Activated naive CD8-positive, alpha-beta T cell treated with anti-CD3 and anti-CD28 coated beads, Interleukin-2, amount 50 U/mL, for 24 hours (primary cell): ENCODE measurements around the gene SCARF1.
A peak's percentile ranks its signal among the peaks of the same experiment; 100 is the strongest.

ENCODE experiments used
- ATAC-seq: fragments of 150-1000 bp; cut with Tn5 transposase; one replicate; pipeline ENCODE4 v1.10.0; 2021
- DNase-seq: peaks from one replicate; pipeline ENCODE4 v3.0.0; 2021
- H3K27ac Mint-ChIP-seq: one replicate; pipeline ENCODE4 v1.8.0; 2021; ENCODE audit warnings: mild to moderate bottlenecking, mixed read lengths
- H3K27me3 Mint-ChIP-seq: one replicate; pipeline ENCODE4 v1.8.0; 2021; ENCODE audit warnings: mixed read lengths
- H3K36me3 Mint-ChIP-seq: one replicate; pipeline ENCODE4 v1.8.0; 2021; ENCODE audit warnings: low read depth, mixed read lengths
- H3K4me1 Mint-ChIP-seq: one replicate; pipeline ENCODE4 v1.8.0; 2021; ENCODE audit warnings: mixed read lengths
- H3K4me3 Mint-ChIP-seq: one replicate; pipeline ENCODE4 v1.8.0; 2021; ENCODE audit warnings: mild to moderate bottlenecking, moderate library complexity, mixed read lengths
- H3K9me3 Mint-ChIP-seq: one replicate; pipeline ENCODE4 v1.8.0; 2021; ENCODE audit warnings: mixed read lengths

SCARF1 gene

GRCh38 chr17:1651559-1651844 lies 6.0 kb upstream of the SCARF1 start:
- Mint-ChIP-seq H3K9me3 (no peaks in the 10 kb centered on the region), H3K27ac (no peak overlapping the region), H3K4me1 (peaks cover 19% of the 10 kb centered on the region), H3K36me3 (peaks cover 43% of the 10 kb centered on the region), H3K4me3 (no peak overlapping the region), H3K27me3 (no peaks in the 10 kb centered on the region)
- DNase-seq (no peak), ATAC-seq (no peak)

- DNase-seq = no peak
- ATAC-seq = no peak
- no peaks in the 10 kb centered on the region for H3K9me3 Mint-ChIP-seq
- peaks cover 37% of the 10 kb centered on the region for H3K36me3 Mint-ChIP-seq
- peaks cover 20% of the 10 kb centered on the region for H3K4me1 Mint-ChIP-seq
- no peak overlapping the region for H3K4me3 Mint-ChIP-seq
- no peaks in the 10 kb centered on the region for H3K27me3 Mint-ChIP-seq
- H3K27ac Mint-ChIP-seq = no peak overlapping the region
Observed at GRCh38 chr17:1650731-1651558, 5.4 kb upstream of the SCARF1 start.

DNA sequence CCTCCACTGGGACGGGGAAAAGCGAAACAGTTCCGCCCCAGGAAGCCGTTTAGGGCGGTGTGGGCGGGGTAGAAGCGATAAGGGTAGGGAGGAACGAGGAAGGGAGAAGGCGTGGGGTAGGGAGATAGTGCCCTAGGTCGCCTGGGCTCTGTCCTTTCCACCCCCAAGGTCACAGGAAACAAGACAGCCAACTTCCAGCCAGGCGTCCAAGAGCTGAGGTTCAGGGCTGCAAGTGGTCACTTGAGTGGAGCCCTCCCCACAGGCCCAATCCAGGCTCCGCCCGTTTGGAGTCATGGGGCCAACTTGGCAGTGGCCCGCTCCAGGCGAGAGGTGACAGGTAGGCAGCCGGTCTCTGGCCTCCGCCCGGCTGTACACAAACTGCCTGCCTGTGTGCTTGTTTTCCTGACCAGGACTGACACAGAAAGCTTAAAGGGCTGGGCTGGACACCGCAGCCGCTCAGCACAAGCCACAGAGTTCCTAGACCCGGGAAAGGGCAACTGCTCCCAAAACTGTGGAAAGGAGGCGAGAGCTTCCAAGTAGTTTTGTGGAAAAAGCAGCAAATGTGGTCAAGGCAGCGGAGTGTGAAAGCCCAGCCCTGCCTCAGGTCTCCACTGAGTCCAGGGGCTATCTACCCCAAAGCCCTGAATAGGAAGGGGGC lies 4.4 kb upstream of the SCARF1 start, which contains the start of gene RILP:
TSS of gene RILP (minus strand) at position 23 of the 658 bp plus-strand sequence. CDS start 62 bp downstream, outside the sequence.
- Mint-ChIP-seq H3K36me3 (peaks cover 32% of the 10 kb centered on the region), H3K27me3 (no peaks in the 10 kb centered on the region), H3K9me3 (no peaks in the 10 kb centered on the region), H3K4me1 (peaks cover 29% of the 10 kb centered on the region), H3K4me3 (peak within 1 kb of the TSS; percentile 57), H3K27ac (no peak within 1 kb of the TSS)
- peak; percentile 17 for ATAC-seq
- DNase-seq = no peak

DNA sequence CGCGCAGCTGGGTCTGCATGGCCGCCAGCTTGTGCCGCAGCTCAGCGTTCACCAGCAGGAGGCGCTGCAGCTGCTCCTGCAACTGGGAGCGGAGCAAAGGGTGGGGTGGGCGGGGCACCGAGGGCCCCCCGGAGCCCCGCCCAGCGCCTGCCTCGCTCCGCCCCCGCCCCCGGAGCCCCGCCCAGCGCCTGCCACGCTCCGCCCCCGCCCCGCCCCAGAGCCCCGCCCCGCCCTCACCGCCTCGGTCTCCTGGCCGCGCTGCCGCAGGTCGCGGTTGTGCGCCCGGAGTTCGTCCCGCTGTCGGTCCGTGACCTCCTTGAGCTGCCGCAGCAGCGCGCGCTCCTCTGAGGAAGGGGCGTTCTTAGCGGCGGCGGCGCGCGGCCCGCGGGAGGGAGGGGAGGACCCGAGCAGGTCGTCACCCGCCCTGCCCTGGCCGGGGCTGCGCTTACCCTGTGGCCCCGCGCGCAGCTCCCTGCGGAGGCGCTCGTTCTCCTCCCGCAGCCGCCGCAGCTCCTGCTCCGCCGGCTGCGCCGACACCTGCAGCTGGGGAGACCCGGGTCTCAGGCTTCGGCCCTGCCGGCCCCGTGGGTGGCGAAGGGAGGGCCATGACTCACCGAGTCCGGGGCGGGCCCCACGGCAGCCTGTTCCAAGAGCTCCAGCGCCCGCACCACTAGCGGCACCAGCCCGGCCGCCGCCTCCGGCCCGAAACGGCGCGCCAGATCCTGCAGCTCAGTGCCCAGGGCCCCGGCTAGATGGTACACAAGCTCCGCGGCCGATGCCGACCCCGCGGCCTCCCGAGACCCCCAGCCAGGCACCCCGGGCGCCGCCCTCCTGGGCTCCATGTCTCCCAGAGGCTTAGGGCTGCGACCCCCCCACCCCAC lies 3.7 kb upstream of the SCARF1 start:
- peaks cover 37% of the 10 kb centered on the region for H3K4me1 Mint-ChIP-seq
- ATAC-seq (peak; percentile 76), DNase-seq (peak; percentile 94)
- no peaks in the 10 kb centered on the region for H3K27me3 Mint-ChIP-seq
- H3K36me3 Mint-ChIP-seq = peaks cover 28% of the 10 kb centered on the region
- H3K27ac Mint-ChIP-seq = no peak overlapping the region
- no peaks in the 10 kb centered on the region for H3K9me3 Mint-ChIP-seq
- H3K4me3 Mint-ChIP-seq = peak overlapping the region; percentile 57

DNA sequence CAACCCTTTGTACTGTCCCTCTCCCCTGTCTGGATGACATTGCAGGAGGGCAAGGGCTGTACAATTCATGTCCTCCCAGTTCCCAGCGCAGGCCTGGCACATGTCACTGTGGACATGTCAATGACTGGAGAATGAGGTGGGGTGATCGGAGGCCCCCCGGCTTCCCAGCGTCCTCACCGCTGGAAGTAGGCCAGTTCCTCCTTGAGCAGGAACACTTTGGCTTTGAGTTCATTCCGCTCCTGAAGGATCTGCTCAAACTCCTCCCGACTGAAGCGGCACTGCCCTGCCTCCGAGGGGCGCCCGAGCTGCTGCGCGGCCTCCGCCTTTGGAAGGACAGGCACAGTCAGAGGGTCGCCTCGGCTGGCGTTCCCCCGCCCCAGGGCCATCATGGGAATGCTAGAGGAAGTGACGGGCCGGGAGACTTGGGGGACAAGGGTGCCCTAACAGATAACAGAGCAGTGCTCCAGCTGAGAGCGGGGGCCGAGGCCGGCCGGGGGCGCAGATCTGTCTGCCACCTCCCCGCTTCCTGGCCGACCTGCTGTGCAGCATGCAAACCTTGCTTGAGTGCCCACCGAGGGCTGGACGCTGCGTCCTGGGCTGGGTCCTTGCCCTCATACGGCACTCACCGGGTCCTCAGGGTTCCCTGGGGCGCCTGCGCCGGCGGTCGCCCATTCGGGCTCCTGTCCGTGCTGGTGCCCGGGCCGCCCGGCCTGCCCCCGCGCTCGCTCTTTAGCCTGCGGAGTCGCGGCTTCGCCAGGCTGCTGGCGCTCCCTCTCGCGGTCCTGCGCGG lies 2.8 kb upstream of the SCARF1 start:
- peaks cover 20% of the 10 kb centered on the region for H3K36me3 Mint-ChIP-seq
- H3K4me3 Mint-ChIP-seq = peak overlapping the region; percentile 57
- no peaks in the 10 kb centered on the region for H3K27me3 Mint-ChIP-seq
- H3K9me3 Mint-ChIP-seq = no peaks in the 10 kb centered on the region
- H3K27ac Mint-ChIP-seq = no peak overlapping the region
- H3K4me1 Mint-ChIP-seq = peaks cover 40% of the 10 kb centered on the region
- peak; percentile 23 for DNase-seq
- ATAC-seq = no peak

GRCh38 chr17:1647802-1648171 lies 2.3 kb upstream of the SCARF1 start:
- Mint-ChIP-seq H3K4me1 (peaks cover 40% of the 10 kb centered on the region), H3K9me3 (no peaks in the 10 kb centered on the region), H3K27me3 (no peaks in the 10 kb centered on the region), H3K27ac (no peak overlapping the region), H3K36me3 (peaks cover 14% of the 10 kb centered on the region), H3K4me3 (peak overlapping the region; percentile 57)
- no peak for DNase-seq
- ATAC-seq = no peak

DNA sequence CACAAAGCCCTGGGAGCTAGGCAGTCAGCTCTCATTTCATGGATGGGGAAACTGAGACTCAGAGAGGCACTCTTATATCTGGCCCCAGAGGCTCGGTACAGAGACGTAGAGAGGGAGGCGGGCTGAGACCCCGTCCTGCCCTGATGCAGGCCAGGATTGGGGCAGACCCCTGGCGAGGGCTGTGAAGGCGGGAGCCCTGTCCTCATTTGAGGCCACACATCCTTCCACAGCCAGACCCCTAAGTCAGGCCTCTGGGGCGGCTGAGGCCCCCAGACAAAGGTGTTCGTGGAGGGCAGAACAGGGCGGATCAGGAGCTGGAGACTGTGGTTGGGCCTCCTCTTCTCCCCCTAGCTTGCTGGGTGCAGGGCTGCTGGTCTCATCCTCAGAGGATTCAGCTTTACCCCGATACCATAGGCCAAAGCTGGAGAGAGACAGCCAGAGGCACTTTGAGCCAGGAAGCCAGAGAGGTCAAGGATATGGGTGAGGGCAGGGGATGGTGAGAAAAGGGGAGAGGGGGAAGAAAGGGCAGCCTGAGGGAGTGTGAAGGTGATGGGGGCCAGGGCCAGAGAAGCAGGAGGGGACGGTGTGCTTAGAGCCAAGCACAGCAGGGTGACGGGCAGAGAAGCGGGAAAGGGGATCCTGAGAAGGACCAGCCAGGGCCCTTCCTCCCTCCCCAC lies 805 bp upstream of the SCARF1 start:
- ATAC-seq (no peak), DNase-seq (no peak)
- Mint-ChIP-seq H3K9me3 (no peaks in the 10 kb centered on the region), H3K27me3 (no peaks in the 10 kb centered on the region), H3K4me3 (peak overlapping the region; percentile 84), H3K27ac (no peak overlapping the region), H3K36me3 (peaks cover 3% of the 10 kb centered on the region), H3K4me1 (peaks cover 40% of the 10 kb centered on the region)

- Mint-ChIP-seq H3K36me3 (no peaks in the 10 kb centered on the region), H3K27ac (peak overlapping the region; percentile 92), H3K4me3 (peak overlapping the region; percentile 84), H3K27me3 (no peaks in the 10 kb centered on the region), H3K4me1 (peaks cover 31% of the 10 kb centered on the region), H3K9me3 (no peaks in the 10 kb centered on the region)
- ATAC-seq = peak; percentile 20
- DNase-seq = peak; percentile 66
Observed at GRCh38 chr17:1644493-1645206, 882 bp downstream of the SCARF1 start.

DNA sequence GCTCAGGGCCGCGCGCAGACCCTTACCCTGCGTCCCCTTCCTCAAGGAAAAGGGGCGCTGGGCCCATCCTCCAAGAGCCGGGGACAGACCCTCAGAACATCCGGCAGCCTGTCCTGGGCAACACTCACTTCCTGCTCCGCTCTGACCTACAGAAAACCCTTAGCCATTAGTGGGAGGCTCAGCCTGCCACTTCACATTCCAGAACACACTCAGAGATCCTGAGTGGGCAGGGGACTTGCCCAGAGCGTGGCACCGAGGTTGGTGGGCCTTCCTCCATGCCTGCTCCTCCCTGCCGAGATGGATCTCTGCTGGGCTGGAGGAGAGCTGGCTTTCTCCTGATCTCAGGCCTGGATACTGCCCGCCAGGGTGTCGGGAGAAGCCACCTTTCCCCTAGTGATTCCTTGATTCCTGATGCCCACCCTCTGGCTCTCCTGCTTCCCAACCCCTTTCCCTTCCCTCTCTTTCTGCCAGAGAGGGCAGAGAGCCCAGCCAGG lies 1.5 kb downstream of the SCARF1 start:
- peak; percentile 21 for DNase-seq
- H3K27ac Mint-ChIP-seq = peak overlapping the region; percentile 92

DNA sequence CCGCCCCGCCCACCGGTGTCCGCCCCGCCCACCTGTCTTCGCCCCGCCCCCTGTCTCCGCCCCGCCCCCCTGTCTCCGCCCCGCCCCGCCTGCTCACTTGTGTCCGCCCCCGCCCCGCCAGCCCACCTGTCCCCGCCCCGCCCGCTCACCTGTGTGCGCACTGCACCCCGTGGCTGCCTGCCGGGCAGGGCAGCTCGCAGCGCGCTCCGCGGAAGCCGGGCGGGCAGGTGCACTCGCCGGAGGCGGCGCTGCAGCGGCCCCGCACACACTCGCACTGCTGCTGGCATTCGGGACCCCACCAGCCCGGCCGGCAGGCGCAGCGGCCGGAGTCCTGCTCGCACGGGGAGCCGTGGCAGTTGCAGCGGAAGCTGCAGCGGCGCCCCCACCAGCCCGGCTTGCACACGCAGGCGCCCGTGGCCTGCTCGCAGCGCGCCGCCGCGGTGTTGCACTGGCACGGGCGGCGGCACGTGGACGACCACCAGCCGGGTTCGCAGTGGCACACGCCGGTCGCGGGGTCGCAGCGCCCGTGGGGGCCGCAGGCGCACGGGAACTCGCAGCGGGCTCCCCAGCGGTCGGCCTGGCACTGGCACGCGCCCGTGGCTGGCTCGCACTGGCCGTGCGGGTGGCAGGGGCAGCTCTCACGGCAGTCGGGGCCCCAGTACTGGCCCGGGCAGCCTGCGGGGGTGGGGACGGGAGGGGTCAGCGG lies 2.1 kb downstream of the SCARF1 start:
- Mint-ChIP-seq H3K9me3 (no peaks in the 10 kb centered on the region), H3K27ac (no peak overlapping the region), H3K27me3 (no peaks in the 10 kb centered on the region), H3K36me3 (no peaks in the 10 kb centered on the region), H3K4me3 (no peak overlapping the region), H3K4me1 (peaks cover 31% of the 10 kb centered on the region)
- peak; percentile 46 for DNase-seq
- ATAC-seq = no peak

More for the DNA sequence above, 1.5 kb downstream of the SCARF1 start:
- no peaks in the 10 kb centered on the region for H3K27me3 Mint-ChIP-seq
- H3K4me3 Mint-ChIP-seq = peak overlapping the region; percentile 84
- no peaks in the 10 kb centered on the region for H3K36me3 Mint-ChIP-seq
- H3K4me1 Mint-ChIP-seq = peaks cover 31% of the 10 kb centered on the region
- no peaks in the 10 kb centered on the region for H3K9me3 Mint-ChIP-seq
- ATAC-seq = no peak

DNA sequence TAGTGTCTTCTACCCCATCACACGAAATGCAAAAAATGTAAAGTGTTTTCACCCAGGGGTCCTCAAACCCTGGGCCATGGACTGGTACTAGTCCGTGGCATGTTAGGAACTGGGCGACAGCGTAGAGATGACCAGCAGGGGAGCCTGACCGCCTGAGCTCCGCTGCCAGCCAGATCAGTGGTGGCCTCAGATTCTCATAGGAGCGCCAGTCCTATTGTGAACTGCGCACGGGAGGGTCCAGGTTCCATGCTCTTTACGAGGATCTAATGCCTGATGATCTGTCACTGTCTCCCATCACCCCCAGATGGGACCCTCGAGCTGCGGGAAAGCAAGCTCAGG lies 4.5 kb downstream of the SCARF1 start:
- Mint-ChIP-seq H3K4me1 (peaks cover 21% of the 10 kb centered on the region), H3K9me3 (no peaks in the 10 kb centered on the region), H3K36me3 (no peaks in the 10 kb centered on the region), H3K4me3 (no peak overlapping the region), H3K27ac (no peak overlapping the region), H3K27me3 (no peaks in the 10 kb centered on the region)
- DNase-seq (no peak), ATAC-seq (no peak)

GRCh38 chr17:1640329-1641064 lies 5.0 kb downstream of the SCARF1 start:
- DNase-seq (no peak), ATAC-seq (no peak)
- Mint-ChIP-seq H3K4me3 (no peak overlapping the region), H3K27ac (no peak overlapping the region), H3K9me3 (no peaks in the 10 kb centered on the region), H3K27me3 (no peaks in the 10 kb centered on the region), H3K36me3 (peaks cover 2% of the 10 kb centered on the region), H3K4me1 (peaks cover 16% of the 10 kb centered on the region)
